GM18868 (cell line): ENCODE data around the gene EFL1.
"Not testable (repeated sequence)": the region's sequence is repeated elsewhere in the genome, so short reads cannot be mapped to it uniquely, and the experiment has no call there.

Source experiments
- ATAC-seq: cut with Tn5 transposase; IDR thresholded peaks from one replicate; pipeline ENCODE4 v1.9.1; 2021; ENCODE audit warnings: mild to moderate bottlenecking, moderate library complexity; ENCODE audit not compliant: unreplicated experiment

Gene EFL1

GRCh38 chr15:82262422-82263026, at the start of gene EFL1, which contains the start of gene SAXO2:
Gene EFL1, minus strand, starts transcription at chr15:82262734. Its CDS starts 956 bp downstream, at chr15:82261778.
Gene SAXO2, plus strand, starts transcription at chr15:82262818. Its CDS starts 62 bp downstream, at chr15:82262880.
- peak; percentile 90 for ATAC-seq

- ATAC-seq, result not testable (repeated sequence)
Observed at GRCh38 chr15:82311321-82311720, 48.8 kb upstream of the EFL1 start.

GRCh38 chr15:82309802-82310201, 47.3 kb upstream of the EFL1 start:
- no peak for ATAC-seq

GRCh38 chr15:82307714-82308081, 45.2 kb upstream of the EFL1 start:
- no peak for ATAC-seq

GRCh38 chr15:82306791-82307713, 44.5 kb upstream of the EFL1 start:
- no peak for ATAC-seq

GRCh38 chr15:82305621-82306048, 43.1 kb upstream of the EFL1 start:
- ATAC-seq, result no peak

- ATAC-seq, result no peak
Observed at GRCh38 chr15:82304778-82305090, 42.2 kb upstream of the EFL1 start.

GRCh38 chr15:82303956-82304777, 41.6 kb upstream of the EFL1 start:
- ATAC-seq, result no peak

GRCh38 chr15:82301296-82302016, 38.9 kb upstream of the EFL1 start:
- ATAC-seq, result no peak

GRCh38 chr15:82300883-82301282, 38.3 kb upstream of the EFL1 start:
- no peak for ATAC-seq

GRCh38 chr15:82300326-82300725, 37.8 kb upstream of the EFL1 start:
- not testable (repeated sequence) for ATAC-seq

GRCh38 chr15:82299511-82299914, 37.0 kb upstream of the EFL1 start:
- not testable (repeated sequence) for ATAC-seq

- ATAC-seq, result no peak
Observed at GRCh38 chr15:82298520-82298919, 36.0 kb upstream of the EFL1 start.

GRCh38 chr15:82298032-82298431, 35.5 kb upstream of the EFL1 start:
- ATAC-seq, result no peak

GRCh38 chr15:82297546-82297945, 35.0 kb upstream of the EFL1 start:
- ATAC-seq, result no peak

- ATAC-seq, result no peak
Observed at GRCh38 chr15:82294061-82294690, 31.6 kb upstream of the EFL1 start.

- no peak for ATAC-seq
Observed at GRCh38 chr15:82292271-82292670, 29.7 kb upstream of the EFL1 start.

GRCh38 chr15:82288202-82288601, 25.7 kb upstream of the EFL1 start:
- not testable (repeated sequence) for ATAC-seq

GRCh38 chr15:82286475-82286874, 23.9 kb upstream of the EFL1 start:
- peak; percentile 90 for ATAC-seq

GRCh38 chr15:82284381-82284780, 21.8 kb upstream of the EFL1 start:
- not testable (repeated sequence) for ATAC-seq
